GM18873 (cell line): Measurements from ENCODE around the gene CHDH.

Experiments
- ATAC-seq: cut with Tn5 transposase; IDR thresholded peaks from one replicate; pipeline ENCODE4 v1.9.1; 2021; ENCODE audit warnings: mild to moderate bottlenecking, moderate library complexity, moderate number of reproducible peaks; ENCODE audit not compliant: unreplicated experiment, low FRiP score

The CHDH gene

DNA sequence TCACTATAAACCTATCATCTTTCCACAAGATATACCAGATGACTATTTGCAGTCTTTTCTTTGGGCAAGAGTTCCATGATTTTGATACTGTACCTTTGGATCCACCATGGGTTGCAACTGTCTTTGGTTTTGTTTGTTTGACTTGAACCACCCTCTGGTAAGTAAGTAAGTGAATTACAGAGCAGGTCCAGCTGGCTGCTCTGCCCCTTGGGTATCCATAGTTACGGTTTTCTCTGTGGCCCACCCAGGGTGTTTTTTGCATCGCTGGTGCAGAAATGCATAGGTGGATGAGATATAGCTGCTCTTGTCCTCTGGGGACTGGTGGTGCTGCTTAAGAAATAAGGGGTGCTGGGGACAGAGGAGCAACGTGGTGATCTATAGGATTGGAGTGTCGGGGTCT, 33.8 kb downstream of the CHDH start:
- no peak for ATAC-seq

DNA sequence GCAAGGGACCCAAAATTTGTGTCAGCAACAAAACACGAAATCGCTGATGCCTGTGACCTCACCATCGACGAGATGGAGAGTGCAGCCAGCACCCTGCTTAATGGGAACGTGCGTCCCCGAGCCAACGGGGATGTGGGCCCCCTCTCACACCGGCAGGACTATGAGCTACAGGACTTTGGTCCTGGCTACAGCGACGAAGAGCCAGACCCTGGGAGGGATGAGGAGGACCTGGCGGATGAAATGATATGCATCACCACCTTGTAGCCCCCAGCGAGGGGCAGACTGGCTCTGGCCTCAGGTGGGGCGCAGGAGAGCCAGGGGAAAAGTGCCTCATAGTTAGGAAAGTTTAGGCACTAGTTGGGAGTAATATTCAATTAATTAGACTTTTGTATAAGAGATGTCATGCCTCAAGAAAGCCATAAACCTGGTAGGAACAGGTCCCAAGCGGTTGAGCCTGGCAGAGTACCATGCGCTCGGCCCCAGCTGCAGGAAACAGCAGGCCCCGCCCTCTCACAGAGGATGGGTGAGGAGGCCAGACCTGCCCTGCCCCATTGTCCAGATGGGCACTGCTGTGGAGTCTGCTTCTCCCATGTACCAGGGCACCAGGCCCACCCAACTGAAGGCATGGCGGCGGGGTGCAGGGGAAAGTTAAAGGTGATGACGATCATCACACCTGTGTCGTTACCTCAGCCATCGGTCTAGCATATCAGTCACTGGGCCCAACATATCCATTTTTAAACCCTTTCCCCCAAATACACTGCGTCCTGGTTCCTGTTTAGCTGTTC, 34.9 kb downstream of the CHDH start:
- ATAC-seq: no peak

GRCh38 chr3:53809764-53810400, 36.3 kb downstream of the CHDH start:
- no peak for ATAC-seq

DNA sequence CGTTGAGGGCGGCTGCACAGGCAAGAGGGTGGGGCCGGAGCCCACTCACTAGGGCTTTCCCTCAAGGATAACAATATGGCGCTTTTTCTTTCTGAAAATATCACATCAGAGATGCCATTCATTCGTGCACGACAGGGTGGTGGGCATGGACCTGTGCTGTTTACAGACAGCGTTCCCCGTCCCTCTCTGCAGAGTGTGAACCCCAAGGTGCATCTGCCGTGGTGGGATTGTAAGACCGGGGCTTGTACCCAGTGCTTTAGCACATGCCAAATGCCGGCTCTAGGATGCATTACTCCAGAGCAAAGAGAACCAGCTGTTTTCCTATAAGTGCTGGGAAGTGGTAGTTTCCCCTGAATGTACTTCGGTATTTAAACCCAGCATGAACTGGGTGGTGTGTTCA, 37.0 kb downstream of the CHDH start:
- ATAC-seq: no peak

GRCh38 chr3:53808496-53808895, 37.7 kb downstream of the CHDH start:
- no peak for ATAC-seq

- no peak for ATAC-seq
Observed at GRCh38 chr3:53807117-53807810, 39.0 kb downstream of the CHDH start.

GRCh38 chr3:53806182-53807116, 39.8 kb downstream of the CHDH start:
- no peak for ATAC-seq

- ATAC-seq: no peak
Observed at GRCh38 chr3:53805463-53806159, 40.6 kb downstream of the CHDH start.

DNA sequence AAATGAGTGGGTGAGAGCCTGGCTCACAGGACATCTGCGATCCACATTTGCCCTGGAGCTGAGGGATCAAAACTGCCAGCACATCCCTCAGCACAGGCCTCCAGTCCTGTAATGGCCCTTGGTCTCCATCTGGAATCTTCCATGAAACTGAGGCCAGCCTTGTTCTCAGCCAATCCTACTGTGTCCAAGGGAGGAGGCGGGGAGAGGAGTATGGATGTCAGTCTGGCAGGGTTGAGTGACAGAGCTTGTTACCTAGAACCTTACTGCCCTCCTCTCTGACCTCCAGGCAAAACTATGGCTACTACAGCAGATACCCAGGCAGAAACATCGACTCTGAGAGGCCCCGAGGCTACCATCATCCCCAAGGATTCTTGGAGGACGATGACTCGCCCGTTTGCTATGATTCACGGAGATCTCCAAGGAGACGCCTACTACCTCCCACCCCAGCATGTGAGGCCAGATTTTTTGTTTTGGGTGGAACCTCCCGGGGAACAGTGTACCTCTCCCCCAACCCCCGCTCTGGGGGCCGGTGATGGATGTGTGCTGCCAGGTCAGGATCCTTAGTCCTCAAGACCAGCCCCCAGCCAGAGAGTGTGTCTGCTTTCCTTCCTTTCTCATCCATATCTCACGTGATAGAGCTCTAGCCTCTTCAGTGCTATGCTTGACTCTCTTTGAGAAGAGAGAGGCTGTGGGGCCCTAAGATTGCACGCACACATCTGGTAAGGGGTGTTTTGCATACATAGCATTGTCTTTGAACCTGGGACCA, 41.3 kb downstream of the CHDH start:
- peak; percentile 40 for ATAC-seq

DNA sequence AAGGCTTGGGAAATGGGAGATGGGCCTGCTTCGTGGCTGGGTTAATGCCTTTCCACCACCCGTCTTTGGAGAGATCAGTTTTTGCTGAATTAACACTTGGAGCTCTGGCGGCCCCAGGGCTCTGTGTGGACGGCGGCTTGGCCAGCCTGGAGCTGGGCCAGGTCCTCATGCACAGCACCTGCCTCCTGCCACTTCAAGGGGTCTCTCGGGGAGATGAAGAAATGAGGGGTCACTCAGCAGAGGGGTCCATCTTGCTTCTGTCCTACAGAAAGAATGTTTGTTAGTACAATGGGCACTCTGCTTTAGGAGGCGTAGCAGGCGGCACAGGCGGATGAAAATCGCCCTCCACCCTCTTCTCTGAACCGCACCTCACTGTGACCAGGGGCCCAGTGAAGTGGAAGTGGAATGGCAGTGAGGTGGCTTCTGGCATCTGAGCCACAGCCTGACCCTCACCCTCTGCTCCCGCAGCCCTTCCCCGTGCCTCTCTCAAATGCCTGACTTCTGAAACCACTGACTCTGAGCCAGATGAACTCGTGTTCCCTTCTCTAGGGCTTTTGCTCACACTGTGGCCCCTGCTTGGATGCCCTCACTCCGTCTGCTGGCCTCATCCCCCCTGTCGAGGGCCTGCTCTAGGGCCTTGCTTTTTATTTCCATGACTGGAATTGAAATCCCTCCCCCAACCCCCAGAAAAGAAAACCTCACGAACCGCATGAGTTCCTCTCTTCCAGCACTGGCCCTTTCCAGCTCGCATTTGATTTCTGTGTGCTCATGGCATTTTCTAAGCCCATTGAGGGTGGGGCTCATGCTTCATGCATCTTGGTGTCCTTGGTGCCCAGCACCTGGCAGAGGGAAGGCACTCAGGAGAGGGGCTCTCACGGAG, 42.2 kb downstream of the CHDH start:
- ATAC-seq: no peak

GRCh38 chr3:53803124-53803815, 42.9 kb downstream of the CHDH start:
- no peak for ATAC-seq

GRCh38 chr3:53802256-53802880, 43.9 kb downstream of the CHDH start:
- no peak for ATAC-seq

- no peak for ATAC-seq
Observed at GRCh38 chr3:53801319-53801718, 44.9 kb downstream of the CHDH start.

DNA sequence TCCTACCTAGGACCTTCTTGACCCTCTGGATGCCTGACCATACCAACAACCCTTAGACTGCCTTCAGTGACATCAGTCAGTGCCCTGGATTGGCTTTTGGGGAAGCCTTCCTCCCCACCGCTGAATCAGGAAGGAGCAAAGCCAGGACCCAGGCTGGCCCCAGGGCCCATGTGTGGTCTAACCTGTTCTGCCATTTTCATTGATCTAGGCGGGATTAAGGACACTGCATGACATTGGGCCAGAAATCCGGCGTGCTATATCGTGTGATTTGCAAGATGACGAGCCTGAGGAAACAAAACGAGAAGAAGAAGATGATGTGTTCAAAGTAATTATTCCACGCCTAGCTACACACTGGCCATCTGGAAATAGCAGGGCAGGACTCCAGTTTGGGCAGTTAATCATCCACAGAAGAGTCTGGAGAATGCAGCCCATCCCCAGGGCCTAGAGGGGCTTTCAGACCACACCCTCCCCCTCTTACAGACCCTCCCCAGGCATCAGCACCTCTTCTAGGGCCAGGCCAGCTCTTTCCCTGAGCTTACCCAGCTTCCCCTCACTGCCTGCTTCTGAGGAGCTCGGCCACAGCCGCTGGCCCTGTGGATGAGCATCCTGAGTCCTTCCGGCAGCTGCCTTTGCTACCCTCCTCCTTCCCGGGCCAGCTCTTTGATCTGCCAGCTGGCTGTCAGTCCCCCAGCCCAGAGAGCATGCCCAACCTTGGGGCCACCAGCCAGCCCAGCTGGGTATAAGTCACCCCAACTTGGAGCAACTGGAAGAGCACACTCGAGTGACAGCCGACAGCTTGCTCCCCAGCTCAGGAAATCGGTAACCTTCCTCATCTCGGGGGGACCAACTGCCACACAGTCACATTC, 45.9 kb downstream of the CHDH start:
- no peak for ATAC-seq

DNA sequence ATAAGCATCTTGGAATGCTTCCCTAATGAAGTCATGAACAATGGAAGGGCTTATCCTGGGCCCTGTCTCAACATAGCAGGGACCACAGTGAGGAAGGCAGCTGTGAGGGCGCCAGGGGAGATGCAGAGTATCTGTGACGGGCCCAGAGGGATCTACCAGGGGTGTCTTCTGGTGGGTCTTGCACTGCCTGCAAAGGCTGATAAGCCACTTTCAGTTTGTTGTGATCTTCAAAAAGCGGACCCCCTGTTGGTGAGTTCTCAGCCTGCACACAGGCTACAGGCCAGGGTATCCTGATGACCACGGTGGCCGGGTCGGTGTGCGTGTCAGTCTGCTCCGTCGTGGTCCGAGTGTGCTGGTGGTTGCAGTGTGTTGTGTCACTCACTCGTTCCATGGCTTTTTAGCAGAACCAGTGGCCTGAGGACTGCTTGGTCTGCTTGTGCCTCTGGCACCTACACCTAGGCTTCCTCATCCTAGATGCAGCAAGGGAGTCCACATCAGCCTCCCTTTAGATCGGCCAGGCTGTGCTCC, 46.8 kb downstream of the CHDH start:
- ATAC-seq: no peak

DNA sequence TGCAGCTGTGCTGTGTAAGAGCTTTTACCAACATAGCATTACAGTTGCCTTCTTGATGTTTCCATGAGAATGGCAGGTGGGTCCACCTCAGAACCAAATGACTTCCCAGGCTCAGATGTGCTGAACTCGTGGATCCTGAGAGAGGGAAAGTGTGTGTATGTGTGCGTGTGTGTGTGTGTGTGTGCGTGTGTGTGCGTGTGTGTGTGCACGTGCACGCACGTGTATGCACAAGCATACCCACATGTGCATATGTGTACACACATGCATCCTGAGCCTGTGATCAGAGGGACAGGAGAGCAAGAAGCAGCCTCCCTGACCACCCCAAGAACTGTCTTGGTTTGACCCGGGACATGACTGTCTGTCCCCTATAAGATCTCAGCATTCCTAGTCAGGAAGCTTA, 48.1 kb downstream of the CHDH start:
- ATAC-seq: no peak
